ENCODE measurements around the gene CHMP4A.

Gene CHMP4A

GRCh38 chr14:24212924-24213865, at the start of gene CHMP4A:
Gene CHMP4A (minus strand): TSS chr14:24213488. CDS start chr14:24213439, 49 bp downstream.
- peak; percentile 97 for DNase-seq

- no peak for DNase-seq
These were observed 48.7 kb upstream of the CHMP4A start for GRCh38 chr14:24261969-24262327.

GRCh38 chr14:24261256-24261968, 48.1 kb upstream of the CHMP4A start:
- no peak for DNase-seq

DNA sequence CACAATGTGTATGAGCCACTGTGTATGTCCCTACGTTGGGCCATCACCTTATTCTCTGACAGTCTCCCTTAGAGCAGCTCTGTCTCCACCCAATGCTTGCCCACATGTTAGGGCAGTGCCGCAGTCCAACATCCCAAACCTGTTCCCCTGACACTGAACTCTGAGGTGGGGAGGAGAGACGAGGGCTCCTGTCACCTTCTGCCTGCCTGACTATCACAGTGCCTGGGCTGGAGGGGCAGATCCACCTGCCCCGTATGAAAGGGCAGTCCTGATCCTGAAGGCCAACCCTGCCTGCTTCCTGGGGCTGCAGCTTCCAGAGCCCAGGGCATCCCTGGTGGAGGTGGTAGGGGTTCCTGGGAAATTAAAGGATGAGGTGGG, 47.5 kb upstream of the CHMP4A start:
- no peak for DNase-seq

- no peak for DNase-seq
These were observed 46.9 kb upstream of the CHMP4A start for GRCh38 chr14:24260026-24260779.

- no peak for DNase-seq
These were observed 46.2 kb upstream of the CHMP4A start for GRCh38 chr14:24259282-24260025.

DNA sequence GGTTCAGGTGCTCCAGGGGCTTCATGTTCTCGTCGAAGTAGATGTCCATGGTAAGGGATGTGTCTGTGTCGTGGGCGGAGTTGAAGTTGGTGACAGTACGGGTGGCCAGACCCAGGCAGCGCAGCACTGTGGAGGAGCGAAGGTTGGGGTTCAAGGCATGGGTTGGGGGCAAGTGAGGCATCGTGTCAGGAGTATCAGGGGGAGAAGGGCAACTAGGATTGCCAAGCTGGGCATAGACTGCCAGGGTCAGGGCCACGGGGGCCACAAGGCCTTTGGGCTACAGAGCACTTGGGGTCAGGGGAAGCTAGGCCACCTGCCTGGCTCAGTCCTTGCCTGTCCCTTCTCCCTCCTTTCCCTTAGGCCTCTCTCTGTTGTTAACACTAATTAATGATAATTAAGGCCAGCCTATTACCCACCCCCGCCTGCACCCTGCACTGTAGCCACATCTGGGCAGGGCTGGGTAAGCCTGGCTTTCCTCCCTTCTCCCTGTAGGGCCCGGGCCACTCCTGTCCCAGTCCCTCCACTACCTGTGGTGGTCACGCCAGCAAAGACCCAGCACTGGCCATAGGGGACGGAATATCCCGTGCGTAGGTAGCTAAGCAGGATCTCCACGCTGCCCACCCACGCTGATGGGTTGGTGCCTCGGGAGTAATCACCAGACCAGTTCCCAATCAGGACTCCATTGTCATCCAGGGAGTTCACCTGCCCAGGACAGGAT, 45.4 kb upstream of the CHMP4A start:
- DNase-seq, result no peak

DNA sequence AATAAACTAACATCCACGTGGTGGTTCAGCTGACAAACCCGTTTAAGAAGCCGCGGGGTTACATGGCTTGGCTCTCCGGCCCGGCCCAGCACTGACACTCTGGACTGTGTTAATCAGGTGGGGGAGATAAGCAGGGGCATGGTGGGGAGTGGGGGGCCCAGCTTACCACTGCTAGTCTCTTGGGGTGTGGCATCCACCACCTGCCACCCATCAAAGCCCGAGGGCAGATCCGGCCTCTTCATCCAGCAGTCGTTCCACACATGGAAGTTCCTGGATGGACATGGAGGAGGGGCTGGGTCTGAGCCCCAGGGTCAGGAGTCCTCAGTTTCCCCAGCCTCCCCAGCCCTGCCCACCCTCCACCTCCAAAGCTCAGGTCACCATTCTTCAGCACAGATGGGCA, 44.8 kb upstream of the CHMP4A start:
- no peak for DNase-seq

DNA sequence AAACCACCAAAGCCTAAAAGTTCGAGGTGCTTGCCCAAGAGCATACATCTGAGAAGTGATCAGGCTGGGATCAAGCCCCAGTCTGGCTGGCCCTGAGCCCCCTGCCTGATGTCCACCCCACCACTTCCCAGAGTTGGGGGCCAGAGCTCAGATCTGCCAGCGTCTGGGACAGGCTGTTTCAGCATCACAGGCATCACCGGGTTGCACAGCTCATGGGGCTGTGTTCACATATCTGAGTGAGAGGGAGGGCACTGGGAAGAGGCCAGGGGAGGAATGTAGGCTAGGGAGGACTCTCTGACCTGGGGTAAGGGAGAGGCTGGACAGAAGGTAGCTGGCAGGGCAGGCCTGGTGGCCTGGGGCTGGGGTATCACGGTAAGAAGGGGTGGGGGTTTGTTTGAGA, 43.7 kb upstream of the CHMP4A start:
- DNase-seq, result no peak

GRCh38 chr14:24255931-24256711, 42.8 kb upstream of the CHMP4A start:
- no peak for DNase-seq

GRCh38 chr14:24255438-24255837, 42.1 kb upstream of the CHMP4A start:
- DNase-seq, result no peak

DNA sequence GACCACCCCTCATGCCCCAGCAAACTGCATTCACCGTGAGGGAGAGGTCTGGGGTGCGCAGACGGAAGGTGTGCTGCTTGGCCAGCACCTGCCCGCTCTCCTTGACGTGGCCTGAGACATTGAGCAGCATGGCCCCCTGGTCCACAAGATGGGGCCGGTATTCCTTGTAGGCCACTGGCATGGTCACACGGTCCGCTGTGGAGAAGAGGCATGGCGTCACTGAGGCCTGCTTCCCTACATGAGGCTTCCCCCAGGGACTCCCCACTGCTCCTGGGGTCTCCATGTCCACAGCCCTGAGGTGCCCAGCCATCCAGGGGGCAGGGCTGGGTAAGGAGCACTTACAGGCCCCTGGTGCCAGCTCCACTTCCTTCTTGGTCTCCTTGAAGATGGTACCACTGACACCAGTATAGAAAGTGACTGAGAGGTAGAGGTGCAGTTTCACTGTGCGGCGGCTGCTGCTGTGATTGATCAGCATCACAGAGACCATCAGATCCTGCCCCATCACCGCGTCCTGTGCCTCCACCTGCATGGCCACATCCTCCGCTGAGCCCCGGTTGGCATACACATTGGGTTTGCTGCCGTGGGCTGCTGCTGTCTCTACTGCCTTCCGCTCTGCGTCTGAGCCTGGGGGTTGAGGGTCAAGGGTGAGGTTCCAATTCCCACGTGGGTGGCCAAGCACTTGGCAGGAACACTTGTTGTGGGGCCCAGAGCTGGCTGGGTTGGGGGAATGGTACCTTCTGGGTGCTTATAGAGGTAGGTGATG, 41.5 kb upstream of the CHMP4A start:
- DNase-seq, result no peak

DNA sequence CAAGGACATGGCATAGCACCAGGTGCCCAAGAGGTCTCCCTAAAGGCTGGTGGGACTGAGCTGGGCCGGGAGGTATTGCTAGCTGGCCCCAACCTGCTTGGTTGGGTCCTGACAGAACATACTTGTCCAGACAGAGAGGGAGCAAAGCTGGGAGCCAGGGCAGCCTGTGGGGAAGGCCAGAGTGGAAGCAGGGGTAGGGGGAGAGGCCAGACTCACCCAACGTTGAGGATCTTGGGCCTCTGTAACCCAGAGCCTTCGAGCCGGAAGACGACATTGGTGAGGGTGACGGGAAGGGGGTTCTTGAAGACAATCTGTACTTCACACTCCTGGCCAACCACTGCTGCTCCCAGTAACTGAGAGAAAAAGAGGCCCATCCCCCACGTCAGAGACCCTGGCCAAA, 40.6 kb upstream of the CHMP4A start:
- DNase-seq, result no peak

DNA sequence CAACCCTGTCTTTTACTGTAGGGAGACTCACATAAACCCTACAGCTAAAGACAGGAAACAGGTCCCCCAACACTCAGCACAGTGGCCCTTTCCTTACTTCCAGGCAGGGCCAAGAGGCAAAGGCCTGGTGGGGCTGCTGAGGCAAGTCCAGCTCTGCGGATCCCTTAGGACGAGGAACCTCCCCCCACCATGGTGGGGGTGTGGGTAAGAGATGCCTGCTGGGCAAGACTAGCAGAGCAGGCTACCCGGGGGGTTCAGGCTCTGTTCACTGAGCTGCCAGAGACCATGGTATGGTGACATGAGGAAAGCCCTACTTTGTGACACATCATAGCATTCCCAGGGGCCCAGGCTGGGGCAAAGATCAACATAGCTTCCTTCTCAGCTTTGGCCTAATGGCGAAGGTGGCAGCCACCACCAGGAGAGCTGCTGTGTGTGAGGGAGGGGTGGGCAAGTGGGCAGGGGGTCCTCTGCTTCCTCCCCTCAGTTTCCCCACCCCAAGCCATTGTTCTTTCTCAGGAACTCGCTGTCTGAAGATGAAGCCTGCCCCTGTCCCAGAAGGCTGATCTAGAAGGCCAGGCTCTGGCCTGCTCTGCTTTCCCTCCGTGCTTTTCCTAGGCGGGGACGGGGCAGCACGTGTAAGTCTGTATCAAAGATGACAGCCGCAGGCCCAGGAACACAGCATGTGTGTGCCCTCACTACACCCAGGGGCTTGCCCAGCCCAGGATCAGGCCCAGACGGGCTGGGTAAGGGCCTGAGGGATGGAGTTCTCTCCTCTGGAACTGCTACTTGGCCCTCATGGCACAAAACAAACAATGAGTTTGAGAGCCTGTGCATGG, 39.2 kb upstream of the CHMP4A start:
- no peak for DNase-seq

DNA sequence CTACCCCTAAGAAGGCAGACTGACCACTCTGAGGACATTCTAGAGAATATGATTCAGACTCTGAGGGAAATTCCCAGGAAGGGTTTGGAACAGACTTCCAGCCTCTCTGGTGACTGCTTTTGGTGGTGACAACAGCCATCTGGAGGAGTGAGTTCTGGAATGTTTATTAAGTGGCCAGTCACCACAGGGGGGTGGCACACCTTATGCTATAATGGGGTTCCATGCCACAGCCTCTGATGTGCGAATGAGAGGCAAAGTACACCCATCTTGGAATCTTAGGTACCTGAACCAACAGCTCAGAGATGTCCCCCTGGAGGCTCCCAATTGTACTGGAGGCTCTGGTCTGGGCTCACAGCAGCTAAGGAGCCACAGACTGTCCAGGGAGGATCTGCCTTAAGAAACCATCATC, 38.6 kb upstream of the CHMP4A start:
- DNase-seq, result no peak

DNA sequence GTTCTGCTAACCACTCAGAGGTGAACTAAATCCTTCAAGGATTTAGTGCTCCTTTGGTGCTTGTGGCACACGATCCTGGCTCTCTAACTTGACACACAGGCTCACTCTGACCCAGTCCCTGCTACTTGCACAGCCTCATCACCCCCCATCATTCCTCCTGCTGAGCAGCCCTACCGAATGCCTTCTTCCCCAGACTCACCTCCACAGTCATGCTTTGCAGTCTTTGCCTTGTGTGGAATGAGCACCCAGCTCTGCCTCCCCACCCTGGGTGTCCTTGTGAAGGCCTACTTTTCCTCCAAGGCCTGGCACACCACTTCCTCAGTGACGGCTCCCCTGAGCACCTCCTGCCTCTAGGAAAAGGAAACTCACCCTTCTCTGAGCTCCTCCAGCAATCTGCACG, 37.1 kb upstream of the CHMP4A start:
- no peak for DNase-seq

- DNase-seq, result no peak
These were observed 36.1 kb upstream of the CHMP4A start for GRCh38 chr14:24249230-24250021.

DNA sequence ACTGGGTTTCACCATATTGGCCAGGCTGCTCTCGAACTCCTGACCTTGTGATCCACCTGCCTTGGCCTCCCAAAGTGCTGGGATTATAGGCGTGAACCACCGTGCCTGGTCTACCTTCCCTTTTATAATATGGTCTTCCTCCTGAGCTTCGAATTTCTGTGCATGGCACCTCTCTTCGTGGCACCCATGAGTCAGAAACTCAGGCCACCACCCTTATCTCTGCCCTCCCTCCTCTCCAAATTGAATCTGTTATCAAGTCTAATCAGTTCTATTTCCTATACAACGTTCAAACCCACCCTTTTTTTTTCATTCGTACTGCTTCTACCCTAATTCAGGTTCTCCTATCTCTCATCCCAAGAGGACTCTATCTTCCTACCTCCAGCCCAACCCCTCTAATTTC, 34.1 kb upstream of the CHMP4A start:
- no peak for DNase-seq

DNA sequence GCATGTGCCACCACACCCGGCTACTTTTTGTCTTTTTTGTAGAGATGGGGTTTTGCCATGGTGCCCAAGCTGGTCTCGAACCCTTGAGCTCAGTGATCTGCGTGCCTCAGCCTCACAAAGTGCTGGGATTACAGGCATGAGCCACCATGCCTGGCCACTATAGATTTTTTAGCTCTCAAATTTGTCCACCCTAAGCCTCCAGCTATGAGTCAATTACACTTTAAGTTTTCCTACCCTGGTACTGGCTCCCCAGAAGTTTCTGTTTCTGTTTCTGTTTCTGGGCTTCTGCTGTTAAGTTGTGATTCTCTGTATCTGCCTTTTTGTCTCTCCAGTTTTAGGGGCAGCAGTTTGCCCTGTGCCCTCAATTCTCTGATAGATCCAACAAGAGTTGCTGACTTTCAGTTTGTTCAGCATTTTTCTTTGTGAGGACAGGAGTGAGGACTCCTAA, 33.5 kb upstream of the CHMP4A start:
- peak; percentile 43 for DNase-seq
